Measurements from ENCODE around the gene RPL27.

RPL27 gene

DNA sequence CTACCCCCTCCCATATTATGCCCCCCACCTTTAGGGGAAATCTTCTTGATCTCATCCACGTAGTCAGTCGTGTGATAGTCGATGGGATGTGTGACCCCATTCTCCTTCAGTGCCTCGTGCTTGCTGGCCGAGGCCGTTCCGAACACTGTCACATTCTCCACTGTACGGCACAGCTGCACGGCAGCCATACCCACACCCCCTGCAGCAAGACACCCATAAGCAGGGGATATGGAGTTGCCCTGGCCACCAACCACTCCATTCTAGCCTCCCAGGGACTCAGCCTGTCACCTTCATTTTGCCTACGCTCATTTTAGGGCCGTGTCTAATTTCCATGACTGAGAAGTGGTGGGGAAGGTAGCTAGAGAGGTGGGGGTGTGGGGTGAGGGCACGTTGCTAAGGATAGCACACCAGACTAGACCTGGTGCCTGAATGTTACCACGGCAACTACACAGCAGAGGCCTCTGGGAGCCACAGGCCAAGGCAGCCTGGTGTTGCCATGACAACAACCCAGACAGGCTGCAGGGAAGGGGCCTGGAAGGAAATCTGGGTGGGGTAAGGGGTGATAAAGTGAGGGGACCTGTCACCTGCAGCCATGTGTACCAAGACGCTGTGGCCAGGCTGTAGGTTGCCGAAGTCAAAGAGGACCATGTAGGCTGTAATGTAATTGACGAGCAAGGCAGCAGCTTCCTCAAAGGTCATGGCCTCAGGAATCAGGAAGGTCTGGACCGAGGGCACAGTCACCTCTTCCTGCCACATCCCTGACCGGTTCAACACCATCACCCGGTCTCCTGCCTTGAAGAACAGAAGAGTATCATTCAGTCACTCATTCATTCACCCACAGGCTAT lies 20.0 kb downstream of the RPL27 start:
- no peak overlapping the region for H3K4me3 ChIP-seq
- H3K27ac ChIP-seq, result peak overlapping the region in 6 of 21 experiments; percentile 20 to 88 (median 29)

DNA sequence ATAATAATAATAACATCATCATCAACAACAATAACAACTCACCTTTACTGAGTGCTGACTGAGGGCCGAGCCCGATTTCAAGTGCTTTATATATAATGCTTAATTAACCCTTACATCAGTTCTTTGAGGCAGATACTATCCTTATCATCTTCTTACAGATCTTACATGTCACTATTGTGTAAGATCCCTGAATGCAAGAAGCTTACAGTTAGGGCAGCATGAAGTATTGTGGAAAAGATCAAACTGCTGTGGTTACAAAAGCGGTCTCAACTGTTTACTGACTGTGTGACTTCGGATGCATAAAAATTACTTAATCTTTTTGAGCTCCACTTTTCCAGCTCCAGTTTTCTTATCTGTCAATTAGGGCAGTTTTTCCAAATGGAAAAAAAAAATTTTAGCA lies 20.7 kb downstream of the RPL27 start:
- no peak overlapping the region for H3K4me3 ChIP-seq
- peak overlapping the region in 5 of 21 experiments; percentile 20 to 88 (median 33) for H3K27ac ChIP-seq

DNA sequence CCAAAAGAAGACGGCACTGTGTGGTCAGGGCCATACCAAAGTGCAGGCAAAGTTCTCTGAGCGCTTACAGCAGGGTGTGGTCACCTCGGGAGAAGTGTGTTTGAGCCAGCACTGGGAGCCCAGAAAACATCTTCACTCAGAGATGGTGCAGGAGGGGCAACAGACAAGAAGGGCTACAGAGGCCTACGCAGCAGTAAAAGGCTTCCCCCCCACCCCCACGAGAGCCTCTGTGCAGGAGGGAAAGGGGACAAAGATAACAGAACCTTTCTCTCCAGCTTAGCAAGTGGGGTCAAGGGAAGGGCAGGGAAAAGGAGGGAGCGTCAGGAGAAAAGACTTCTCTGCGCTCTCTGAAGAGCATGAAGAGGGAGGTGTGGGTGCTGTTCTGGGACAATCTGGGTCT lies 21.2 kb downstream of the RPL27 start:
- peak overlapping the region in 12 of 21 experiments; percentile 19 to 88 (median 68) for H3K27ac ChIP-seq

DNA sequence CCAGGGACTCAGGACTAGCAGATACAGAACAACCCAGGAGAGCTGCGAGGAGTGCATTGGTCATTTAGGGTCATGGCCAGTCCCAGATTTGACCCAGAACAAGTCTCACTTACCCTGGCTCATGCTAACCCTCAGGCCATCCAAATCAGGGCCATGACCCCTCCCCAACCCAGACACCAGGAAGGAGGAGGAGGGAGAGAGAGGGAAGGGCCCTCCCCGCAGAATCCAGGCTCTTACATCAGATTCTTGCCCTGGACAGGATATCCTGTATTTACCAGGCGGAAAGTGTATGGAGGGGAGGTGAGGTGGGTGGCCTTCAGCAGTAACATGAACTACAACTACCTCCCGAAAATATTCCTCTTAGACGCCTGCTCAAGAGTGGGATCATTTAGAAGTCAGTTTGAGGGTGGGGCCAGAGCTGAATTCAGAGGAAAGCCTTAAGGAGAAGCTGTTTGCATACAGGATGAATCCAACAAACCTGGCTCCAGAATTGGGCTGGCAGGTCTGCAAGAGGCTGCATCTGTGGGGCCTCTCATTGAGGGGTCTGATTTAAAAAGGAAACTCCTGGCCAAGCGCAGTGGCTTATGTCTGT lies 21.9 kb downstream of the RPL27 start:
- Histone ChIP-seq H3K27ac (peak overlapping the region in 15 of 21 experiments; percentile 17 to 88 (median 72)), H3K4me3 (peak overlapping the region in 1 of 7 experiments; percentile 97)

More for the DNA sequence above, 21.2 kb downstream of the RPL27 start:
- peak overlapping the region in 1 of 7 experiments; percentile 9 for H3K4me3 ChIP-seq

DNA sequence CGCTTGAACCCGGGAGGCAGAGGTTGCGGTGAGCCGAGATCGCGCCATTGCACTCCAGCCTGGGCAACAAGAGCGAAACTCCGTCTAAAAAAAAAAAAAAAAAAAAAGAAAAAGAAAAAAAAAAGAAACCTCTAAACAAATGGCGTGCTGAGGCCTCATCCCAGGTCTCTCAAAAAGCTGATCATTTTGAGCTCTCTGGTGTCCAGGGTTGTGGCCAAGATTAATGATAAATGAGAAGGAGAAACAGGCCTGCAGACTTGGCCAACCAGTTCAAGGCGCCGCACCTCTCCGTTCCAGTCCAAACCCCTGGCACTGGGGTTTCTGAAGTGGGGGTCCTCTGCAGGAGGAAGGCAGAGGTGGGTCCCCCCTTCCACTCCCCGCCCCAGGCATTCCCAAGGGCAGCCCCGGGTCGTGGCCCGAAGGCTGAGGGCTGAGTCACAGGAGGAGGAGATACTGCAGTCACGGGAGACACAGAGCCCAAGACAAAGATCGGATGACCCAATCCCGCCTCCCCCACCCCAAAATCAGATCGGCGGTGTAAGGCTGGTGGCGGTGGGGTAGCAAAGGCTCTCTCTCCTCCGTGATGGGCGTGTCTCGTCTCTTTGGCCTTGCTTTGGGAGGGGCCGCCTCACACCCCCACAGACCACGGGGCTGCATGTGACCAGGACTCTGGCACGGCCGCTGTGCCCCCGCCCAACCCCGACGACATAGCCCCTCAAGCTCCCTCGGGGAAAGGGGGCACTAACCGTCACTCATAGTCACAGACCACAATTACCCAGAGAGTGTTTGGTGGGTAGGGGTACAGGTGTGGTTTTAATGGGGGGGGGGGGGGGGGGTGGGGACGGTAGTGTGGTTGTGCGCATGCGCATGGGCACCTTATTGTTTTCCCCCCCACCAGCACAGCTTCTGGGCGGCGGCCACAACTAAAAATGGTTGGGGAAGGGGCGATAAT lies 22.8 kb downstream of the RPL27 start:
- Histone ChIP-seq H3K27ac (peak overlapping the region; percentile 37 to 90 (median 84)), H3K4me3 (peak overlapping the region; percentile 86 to 99 (median 96))

DNA sequence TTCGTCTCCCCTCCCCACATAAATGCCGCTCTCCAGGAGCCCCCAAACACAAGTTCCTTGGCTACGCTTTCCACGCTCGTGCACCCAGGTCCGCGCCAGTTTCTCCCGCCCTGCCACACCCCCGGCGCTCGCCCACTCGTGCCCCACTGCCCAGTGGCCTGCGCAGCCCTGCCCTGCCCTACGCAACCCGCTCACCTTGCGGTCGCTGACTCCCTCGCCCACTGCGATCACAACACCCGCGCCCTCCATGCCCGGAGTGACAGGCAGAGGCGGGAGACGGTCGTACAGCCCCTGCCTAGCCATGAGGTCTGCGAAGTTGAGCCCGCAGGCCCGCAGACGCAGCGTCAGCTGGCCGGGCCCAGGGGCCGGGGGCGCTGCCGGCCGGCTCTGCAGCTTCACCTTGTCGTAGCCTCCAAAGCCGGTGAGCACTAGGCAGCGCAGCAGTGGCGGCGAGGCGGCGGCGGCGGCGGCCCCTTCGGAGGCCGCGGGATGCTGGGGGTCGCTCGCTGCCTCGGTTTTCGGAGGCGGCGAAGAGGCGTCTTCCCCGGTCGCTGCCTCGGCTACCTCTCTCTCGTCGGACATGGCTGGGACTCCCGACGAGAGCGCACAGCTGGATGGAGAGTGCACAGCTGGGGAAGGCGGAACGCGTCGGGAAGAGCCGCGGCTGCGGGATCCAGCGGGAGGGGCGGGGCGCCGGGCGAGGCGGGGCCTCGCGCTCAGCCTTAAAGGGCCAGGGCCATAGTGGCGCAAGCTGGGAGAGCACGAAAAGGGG lies 23.7 kb downstream of the RPL27 start, which contains the start of gene VAT1:
Gene VAT1, minus strand, starts transcription at position 645 of the 772 bp plus-strand sequence. Its CDS starts 63 bp downstream, at position 582.
- peak within 1 kb of the TSS; percentile 37 to 90 (median 84) for H3K27ac ChIP-seq
- H3K4me3 ChIP-seq, result peak within 1 kb of the TSS; percentile 86 to 99 (median 96)

DNA sequence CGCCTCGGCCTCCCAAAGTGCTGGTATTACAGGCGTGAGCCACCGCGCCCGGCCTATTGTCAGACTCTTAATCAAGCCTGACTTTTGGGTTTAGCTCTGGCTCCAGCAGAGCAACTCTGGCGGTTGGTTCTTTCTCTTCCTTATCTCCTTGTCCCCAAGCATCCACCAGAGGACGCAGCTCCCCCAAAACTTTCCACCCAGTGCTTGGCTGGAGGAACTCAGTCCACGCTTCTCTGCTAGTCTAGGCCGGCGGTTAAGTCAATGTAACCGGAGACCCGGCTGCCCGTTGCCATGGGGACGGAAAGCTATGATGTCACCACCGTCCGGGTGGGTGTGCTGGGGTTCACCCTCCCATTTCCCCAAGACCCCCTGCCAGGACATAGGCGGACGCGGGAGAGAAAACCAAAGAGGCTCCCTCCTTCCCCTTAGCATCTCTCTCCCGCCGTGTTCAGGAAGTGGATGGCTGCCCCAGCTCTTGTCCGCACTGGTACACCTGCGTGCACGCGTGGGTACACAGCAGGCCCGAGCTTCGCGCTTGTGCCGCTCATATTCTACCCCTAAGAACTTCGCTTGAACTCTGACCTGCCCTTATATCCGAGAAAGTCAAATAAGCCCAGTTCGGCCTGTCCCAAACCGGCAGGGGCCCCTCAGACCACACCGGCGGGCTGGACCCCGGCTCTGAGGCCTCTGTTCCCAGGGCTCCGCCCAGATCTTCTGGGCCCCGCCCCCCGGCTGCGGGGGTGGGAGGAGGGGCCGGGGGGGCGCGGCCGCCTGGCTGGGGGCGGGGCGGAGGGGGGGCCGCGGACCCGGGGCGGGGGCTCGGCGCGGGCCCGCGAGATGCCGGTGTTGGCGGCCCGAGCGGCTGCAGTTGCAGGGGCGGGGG lies 26.4 kb downstream of the RPL27 start, which contains the start of gene RND2:
Gene RND2, plus strand, starts transcription at position 825 of the 883 bp plus-strand sequence. CDS start 117 bp downstream, outside the sequence.
- H3K27ac ChIP-seq, result peak within 1 kb of the TSS in 17 of 21 experiments; percentile 1 to 83 (median 41)
- peak within 1 kb of the TSS; percentile 37 to 54 (median 44) for H3K4me3 ChIP-seq

DNA sequence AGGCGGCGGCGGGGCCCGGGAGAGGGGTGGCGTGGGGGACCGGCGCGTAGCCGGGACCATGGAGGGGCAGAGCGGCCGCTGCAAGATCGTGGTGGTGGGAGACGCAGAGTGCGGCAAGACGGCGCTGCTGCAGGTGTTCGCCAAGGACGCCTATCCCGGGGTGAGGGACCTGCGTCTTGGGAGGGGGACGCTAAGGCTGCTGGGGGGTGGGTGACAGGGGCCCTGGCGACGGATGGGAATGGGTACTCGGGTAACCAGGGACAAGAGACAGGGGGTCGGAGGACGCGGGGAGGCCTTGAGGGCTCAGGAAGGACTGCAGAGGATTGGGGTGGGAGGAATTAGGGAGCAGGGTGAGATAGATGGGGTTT lies 27.1 kb downstream of the RPL27 start:
- H3K27ac ChIP-seq, result peak overlapping the region in 2 of 21 experiments; percentile 3 to 34

DNA sequence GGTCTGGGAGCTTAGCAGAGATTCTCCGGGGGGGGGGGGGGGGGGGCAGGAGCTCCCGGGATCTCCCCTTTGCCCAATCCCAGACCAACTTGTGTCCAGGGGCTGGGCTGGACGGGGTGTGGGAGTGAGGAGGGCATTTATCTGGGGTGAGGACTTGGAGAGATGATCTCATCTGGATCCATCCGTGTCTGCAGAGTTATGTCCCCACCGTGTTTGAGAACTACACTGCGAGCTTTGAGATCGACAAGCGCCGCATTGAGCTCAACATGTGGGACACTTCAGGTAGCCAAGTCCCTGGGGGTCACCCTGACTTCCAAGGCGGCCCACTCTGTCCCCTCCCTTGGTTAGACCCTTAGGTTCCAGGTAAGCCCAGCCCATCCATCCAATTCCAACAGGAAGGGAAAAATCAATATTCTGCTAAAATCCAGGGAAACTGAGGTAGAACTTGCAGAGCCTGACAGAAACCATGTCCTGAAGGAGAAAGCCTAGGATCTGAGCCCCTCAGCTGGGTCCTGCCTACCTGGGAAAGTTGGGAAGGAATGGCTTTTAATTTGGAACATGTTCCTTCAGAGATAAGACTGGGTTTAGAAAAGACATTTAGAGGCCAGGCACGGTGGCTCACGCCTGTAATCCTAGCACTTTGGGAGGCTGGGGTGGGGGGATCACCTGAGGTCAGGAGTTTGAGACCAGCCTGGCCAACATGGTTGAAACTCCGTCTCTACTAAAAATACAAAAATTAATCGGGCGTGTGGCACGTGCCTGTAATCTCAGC lies 27.7 kb downstream of the RPL27 start:
- H3K27ac ChIP-seq, result peak overlapping the region in 1 of 21 experiments; percentile 3
- peak overlapping the region in 2 of 7 experiments; percentile 50 for H3K4me3 ChIP-seq

More for the DNA sequence above, 27.1 kb downstream of the RPL27 start:
- H3K4me3 ChIP-seq, result peak overlapping the region; percentile 37 to 54 (median 44)

DNA sequence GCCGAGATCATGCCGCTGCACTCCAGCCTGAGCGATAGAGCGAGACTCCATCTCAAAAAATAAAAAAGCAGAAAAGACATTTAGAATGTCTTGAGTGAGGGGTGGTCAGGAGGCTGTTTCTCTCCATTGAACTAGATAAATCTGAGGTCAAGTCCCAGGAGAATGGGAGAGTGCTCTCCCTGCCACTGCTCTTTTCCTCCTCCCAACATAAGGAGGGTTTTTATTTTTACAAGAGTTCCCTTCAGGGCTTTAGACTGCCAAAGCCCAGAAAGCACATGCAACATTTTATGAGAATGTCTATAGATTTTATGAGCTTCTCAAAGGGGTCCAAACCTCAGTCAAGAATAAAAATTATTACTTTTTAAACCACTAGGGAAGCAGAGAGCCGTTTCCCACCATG lies 28.4 kb downstream of the RPL27 start:
- H3K27ac ChIP-seq, result no peak overlapping the region
- H3K4me3 ChIP-seq, result no peak overlapping the region

DNA sequence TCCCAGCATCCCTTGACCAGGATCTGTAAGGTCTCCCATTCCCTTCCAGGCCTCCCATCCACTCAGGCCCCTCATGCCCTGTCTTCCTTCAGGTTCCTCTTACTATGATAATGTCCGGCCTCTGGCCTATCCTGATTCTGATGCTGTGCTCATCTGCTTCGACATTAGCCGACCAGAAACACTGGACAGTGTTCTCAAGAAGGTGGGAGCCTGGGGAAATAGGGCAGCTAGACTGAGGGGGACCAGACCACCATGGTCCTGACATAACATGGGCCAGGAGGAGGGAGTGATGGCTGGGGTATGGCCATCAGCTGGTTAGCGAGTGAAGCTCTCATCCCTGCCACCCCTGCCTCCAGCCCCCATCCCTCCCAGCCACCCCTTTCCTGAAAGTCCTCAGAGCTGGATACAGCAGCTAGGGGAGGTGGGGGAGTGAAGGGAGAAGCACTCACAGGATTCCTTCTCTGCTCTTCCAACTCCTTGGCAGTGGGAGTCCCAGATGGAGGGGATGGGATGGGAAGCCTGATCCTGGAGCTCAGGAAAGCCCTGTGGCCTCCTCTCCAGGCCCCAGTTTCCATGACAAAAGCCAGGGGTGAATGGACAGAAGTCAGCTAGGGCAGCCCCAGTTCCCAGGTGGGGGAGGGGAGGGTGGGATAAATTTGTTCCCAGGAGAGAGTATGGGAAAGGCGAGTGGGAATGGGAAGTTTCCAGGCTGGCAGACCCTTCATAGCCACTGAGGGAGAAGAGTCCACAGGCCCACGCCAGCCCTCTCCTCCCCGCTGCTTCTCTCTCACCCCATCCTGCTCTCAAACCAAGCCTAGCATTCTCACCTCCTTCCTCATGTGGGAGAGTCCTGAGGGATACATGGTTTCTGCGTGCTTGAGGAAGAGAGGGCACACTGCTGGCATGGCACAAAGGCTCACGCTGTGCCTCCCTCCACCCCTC lies 29.1 kb downstream of the RPL27 start:
- Histone ChIP-seq H3K27ac (no peak overlapping the region), H3K4me3 (no peak overlapping the region)

DNA sequence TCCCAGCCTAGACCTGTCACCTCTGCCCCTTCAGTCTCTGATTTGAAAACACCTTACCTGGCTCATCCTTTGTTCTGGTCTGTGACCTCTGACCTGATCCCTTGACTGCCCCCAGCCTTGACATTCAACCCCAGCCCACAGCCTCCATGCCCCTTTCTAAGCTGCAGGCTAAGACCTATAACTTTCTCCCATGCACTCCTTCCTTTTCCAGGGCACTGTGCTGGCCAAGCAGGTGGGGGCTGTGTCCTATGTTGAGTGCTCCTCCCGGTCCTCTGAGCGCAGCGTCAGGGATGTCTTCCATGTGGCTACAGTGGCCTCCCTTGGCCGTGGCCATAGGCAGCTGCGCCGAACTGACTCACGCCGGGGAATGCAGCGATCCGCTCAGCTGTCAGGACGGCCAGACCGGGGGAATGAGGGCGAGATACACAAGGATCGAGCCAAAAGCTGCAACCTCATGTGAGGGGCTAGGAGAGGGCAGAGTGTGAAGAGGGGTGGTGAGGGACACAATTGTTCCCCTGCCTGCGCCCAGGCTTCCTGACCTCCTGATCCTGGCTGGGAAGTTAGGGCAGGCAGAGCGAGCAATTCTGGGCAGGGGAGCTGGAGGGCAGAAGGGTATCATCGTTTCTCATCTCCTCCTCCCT lies 30.1 kb downstream of the RPL27 start:
- no peak overlapping the region for H3K27ac ChIP-seq
- no peak overlapping the region for H3K4me3 ChIP-seq

DNA sequence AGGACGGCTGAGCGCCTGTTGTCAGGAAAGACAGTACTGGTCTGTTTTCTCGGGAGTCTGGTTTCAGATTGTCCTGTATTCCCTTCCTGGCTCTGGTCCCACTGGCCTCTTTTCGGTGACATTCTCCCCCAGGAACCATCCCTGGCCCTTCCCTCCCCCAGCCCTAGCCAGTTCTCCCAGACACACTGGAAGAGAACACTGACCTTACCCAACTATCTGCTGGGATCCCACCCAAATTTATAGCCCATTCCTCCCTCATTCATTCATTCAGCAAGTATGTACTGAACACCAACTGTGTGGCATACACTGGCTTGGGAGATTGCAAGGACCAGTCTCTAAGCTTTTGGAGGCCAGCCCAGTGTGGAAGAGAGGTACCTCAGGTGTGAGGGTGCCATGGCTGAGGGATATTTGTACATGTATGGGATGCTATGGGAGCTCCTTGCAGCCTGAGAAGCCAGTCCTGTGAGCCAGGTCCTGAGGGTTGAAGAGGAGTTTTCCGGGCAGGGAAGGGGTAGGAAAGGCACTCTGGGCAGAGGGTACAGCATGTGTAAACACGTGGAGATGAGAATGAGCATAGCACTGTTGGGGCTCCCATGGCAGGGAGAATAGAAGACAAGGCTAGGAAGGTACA lies 32.0 kb downstream of the RPL27 start:
- Histone ChIP-seq H3K27ac (no peak overlapping the region), H3K4me3 (no peak overlapping the region)

DNA sequence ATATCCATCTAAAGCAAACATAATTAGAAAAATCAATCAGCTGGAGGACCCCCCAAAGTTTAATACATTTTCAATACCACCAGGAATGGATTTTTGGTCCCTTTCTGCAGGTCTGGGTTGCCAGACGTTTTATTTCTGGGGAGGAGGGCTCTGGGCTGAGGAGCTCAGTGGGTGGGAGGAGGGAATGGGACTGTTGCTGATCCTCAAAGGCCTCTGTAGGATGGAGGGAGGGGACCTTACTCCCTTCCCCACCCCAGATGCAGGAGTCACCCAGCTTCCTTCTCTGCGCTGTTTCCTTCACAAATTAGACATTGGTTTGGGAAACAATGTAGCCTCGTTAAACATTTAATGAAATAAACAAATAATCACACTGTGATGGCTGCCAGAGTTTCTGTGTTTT lies 33.4 kb downstream of the RPL27 start:
- Histone ChIP-seq H3K27ac (no peak overlapping the region), H3K4me3 (no peak overlapping the region)
